Measurements from ENCODE around the gene TENM3.

- TF ChIP-seq CTCF (IDR thresholded peaks at IDR 0.05; ENCODE audit: insufficient read depth, low read length, poor library complexity, severe bottlenecking) (no peak), EZH2phosphoT487 (conservative IDR thresholded peaks at IDR 0.05; ENCODE audit: low read length) (no peak)
These were observed 604.6 kb downstream of the TENM3 start for GRCh38 chr4:182847576-182848450.
